Muscle layer of colon (tissue), 2 donors: ENCODE data around the gene NOTCH4.
"Not testable (repeated sequence)": the region's sequence is repeated elsewhere in the genome, so short reads cannot be mapped to it uniquely, and the experiment has no call there.

Source experiments
- H3K27ac ChIP-seq: one replicate; pipeline ENCODE4 v1.7.0; 2013; ENCODE audit warnings: low read depth, mild to moderate bottlenecking, low read length, moderate library complexity
- H3K27me3 ChIP-seq, 2 donors: one replicate each; pipeline ENCODE4 v1.7.0; 2013; ENCODE audit warnings: low read length in 2 of 2, mild to moderate bottlenecking in 2 of 2; ENCODE audit not compliant: insufficient read depth in 2 of 2, control insufficient read depth in 1 of 2
- H3K36me3 ChIP-seq: one replicate; pipeline ENCODE4 v1.7.0; 2013; ENCODE audit warnings: mild to moderate bottlenecking, low read length; ENCODE audit not compliant: insufficient read depth
- H3K4me1 ChIP-seq: one replicate; pipeline ENCODE4 v1.7.0; 2013; ENCODE audit warnings: mild to moderate bottlenecking, low read length; ENCODE audit not compliant: insufficient read depth
- H3K4me3 ChIP-seq, 2 donors: one replicate each; pipeline ENCODE4 v1.7.0; 2013; ENCODE audit warnings: low read length in 2 of 2, low read depth in 1 of 2, mild to moderate bottlenecking in 1 of 2, moderate library complexity in 1 of 2
- H3K9ac ChIP-seq: one replicate; pipeline ENCODE4 v1.7.0; 2013; ENCODE audit warnings: low read length
- H3K9me3 ChIP-seq: one replicate; pipeline ENCODE4 v1.7.0; 2013; ENCODE audit warnings: mild to moderate bottlenecking, low read length
- donor health status: abdominal sarcoma.
- donor health status: Adenocarcinoma of cecum.

Gene NOTCH4

GRCh38 chr6:32244270-32244669 lies 20.4 kb upstream of the NOTCH4 start:
- H3K9me3 ChIP-seq = no peaks in the 10 kb centered on the region
- peak overlapping the region in 1 of 2 donors; percentile 27 for H3K4me3 ChIP-seq
- H3K4me1 ChIP-seq = peaks cover 12% of the 10 kb centered on the region
- H3K27ac ChIP-seq = no peak overlapping the region
- no peaks in the 10 kb centered on the region for H3K36me3 ChIP-seq
- H3K27me3 ChIP-seq = no peaks in the 10 kb centered on the region
- no peak overlapping the region for H3K9ac ChIP-seq

GRCh38 chr6:32242318-32242813 lies 18.5 kb upstream of the NOTCH4 start:
- H3K36me3 ChIP-seq, H3K27me3 ChIP-seq, H3K9ac ChIP-seq, H3K9me3 ChIP-seq, H3K4me1 ChIP-seq, H3K4me3 ChIP-seq, H3K27ac ChIP-seq: not testable (repeated sequence)

- H3K9me3 ChIP-seq = no peaks in the 10 kb centered on the region
- no peaks in the 10 kb centered on the region for H3K36me3 ChIP-seq
- H3K27me3 ChIP-seq = no peaks in the 10 kb centered on the region
- peaks cover 6% of the 10 kb centered on the region for H3K4me1 ChIP-seq
- no peak overlapping the region for H3K9ac ChIP-seq
- H3K4me3 ChIP-seq = no peak overlapping the region
- no peak overlapping the region for H3K27ac ChIP-seq
Observed at GRCh38 chr6:32240686-32241085, 16.8 kb upstream of the NOTCH4 start.

GRCh38 chr6:32239462-32239861 lies 15.6 kb upstream of the NOTCH4 start:
- no peaks in the 10 kb centered on the region for H3K9me3 ChIP-seq
- H3K36me3 ChIP-seq = no peaks in the 10 kb centered on the region
- no peak overlapping the region for H3K27ac ChIP-seq
- H3K9ac ChIP-seq = no peak overlapping the region
- H3K27me3 ChIP-seq = no peaks in the 10 kb centered on the region
- H3K4me1 ChIP-seq = no peaks in the 10 kb centered on the region
- H3K4me3 ChIP-seq = no peak overlapping the region

DNA sequence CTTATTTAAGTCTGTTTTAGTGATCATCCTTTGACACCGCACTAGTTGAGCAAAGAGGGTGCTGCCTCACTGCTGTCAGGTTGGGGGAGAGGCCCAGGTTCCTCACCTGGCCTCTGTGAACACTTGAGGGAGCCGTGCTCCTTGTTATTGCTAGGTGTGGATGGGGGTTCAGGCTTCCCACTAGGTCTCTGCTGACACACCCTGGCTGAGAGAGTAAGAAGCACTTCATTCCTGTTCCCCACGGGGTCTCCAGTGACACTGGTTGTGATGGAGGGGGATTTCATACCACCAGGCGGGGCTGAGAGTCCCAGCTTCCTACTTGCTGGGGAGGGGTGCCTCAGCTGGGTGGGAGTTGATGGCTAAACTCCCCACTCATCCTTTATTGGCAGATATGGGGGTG lies 11.1 kb upstream of the NOTCH4 start:
- Histone ChIP-seq H3K27ac (no peak overlapping the region), H3K36me3 (no peaks in the 10 kb centered on the region), H3K4me3 (no peak overlapping the region), H3K27me3 (no peaks in the 10 kb centered on the region), H3K9ac (no peak overlapping the region), H3K4me1 (no peaks in the 10 kb centered on the region), H3K9me3 (no peaks in the 10 kb centered on the region)

DNA sequence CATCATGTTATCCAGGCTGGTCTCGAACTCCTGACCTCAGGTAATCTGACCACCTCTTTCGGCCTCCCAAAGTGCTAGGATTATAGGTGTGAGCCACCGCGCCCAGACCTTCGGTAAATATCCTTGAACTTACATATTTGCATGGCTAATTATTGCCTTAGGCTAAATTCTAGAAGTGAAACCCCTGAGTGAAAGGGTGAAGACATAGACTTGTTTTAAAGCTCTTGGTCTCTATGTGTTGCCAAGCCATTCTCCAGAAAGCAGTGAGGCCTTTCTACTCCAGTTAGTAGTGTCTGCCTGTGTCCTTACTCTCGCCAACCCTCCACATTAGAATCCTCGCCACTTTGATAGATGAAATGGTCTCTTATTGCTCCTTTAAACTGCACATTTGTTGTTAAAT lies 2.6 kb upstream of the NOTCH4 start:
- no peaks in the 10 kb centered on the region for H3K27me3 ChIP-seq
- no peak overlapping the region for H3K27ac ChIP-seq
- H3K36me3 ChIP-seq = no peaks in the 10 kb centered on the region
- no peak overlapping the region for H3K4me3 ChIP-seq
- H3K9ac ChIP-seq = no peak overlapping the region
- no peaks in the 10 kb centered on the region for H3K4me1 ChIP-seq
- no peaks in the 10 kb centered on the region for H3K9me3 ChIP-seq

- Histone ChIP-seq H3K27me3 (peaks cover 0 to 4% of the 10 kb centered on the region in 2 donors), H3K4me1 (no peaks in the 10 kb centered on the region), H3K27ac (no peak overlapping the region)
Observed at GRCh38 chr6:32224696-32225095, 829 bp upstream of the NOTCH4 start.

DNA sequence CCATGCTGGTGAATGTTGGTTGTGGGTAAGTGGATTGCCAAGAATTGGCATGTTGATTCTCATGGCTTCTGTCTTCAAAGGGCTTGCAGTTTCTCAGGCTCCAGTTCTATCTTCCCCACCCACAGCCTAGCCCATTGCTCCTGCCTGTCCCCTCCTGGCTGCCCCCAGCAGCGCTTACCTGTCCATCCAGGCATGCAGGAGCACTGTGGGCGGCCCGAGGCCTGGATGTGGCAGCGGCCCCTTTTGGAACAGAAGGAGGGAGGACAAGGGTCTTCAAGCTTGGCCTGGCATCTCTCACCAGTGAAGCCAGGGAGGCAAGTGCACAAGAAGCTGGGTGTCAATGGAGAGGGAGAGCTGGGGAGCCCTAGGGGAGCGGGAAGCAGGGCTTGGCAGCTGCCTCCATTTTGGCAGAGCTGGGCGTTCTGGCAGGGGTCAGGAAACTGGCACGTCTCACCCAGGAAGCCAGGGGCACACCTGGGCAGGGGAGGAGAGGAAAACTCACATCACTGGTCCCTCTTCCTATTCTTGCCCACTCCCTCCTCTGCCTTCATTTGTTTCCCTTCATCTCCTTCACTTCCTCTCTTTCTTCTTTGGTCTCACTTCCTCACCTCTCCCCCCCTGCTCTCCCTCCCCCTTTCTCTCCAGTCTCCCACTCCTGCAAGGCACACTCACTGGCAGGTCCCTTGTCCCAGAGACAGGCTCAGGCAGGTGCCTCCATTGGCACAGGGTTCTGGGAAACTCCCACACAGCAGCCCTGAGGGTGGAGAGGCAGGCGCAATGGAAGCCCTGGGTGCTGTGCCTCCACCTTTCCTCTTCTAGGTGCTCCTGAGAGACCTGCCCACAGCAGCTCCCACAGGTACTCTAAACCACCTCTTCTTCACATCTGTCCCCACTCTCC lies 1.3 kb downstream of the NOTCH4 start:
- H3K27me3 ChIP-seq = peaks cover 0 to 4% of the 10 kb centered on the region in 2 donors
- no peak overlapping the region for H3K4me3 ChIP-seq
- H3K9ac ChIP-seq = no peak overlapping the region
- H3K27ac ChIP-seq = no peak overlapping the region
- H3K9me3 ChIP-seq = no peaks in the 10 kb centered on the region
- no peaks in the 10 kb centered on the region for H3K4me1 ChIP-seq
- H3K36me3 ChIP-seq = no peaks in the 10 kb centered on the region

More at GRCh38 chr6:32224696-32225095, 829 bp upstream of the NOTCH4 start:
- no peaks in the 10 kb centered on the region for H3K36me3 ChIP-seq
- H3K9ac ChIP-seq = no peak overlapping the region
- no peak overlapping the region for H3K4me3 ChIP-seq
- no peaks in the 10 kb centered on the region for H3K9me3 ChIP-seq

DNA sequence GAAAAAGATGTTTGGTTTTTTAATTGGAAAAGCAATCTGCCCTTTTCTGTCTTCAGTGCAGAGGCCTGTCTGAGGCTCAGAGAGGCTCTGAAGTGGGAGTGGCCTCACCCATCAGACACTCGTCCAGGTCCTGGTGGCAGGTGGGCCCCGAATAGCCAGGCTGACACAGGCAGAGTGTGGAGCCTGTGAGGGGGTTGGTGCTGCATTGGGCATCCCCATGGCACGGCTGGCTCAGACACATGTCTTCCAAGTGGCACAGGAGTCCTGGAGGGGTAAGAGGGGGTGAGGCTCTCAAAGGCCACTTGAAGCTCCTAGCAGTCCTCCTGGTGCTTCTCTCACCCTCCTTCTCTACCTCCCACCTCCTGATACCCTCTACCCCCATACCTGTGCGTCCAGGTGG lies 3.8 kb downstream of the NOTCH4 start:
- Histone ChIP-seq H3K27me3 (peaks cover 0 to 4% of the 10 kb centered on the region in 2 donors), H3K4me3 (no peak overlapping the region), H3K9me3 (no peaks in the 10 kb centered on the region), H3K9ac (no peak overlapping the region), H3K27ac (no peak overlapping the region), H3K4me1 (no peaks in the 10 kb centered on the region), H3K36me3 (no peaks in the 10 kb centered on the region)

DNA sequence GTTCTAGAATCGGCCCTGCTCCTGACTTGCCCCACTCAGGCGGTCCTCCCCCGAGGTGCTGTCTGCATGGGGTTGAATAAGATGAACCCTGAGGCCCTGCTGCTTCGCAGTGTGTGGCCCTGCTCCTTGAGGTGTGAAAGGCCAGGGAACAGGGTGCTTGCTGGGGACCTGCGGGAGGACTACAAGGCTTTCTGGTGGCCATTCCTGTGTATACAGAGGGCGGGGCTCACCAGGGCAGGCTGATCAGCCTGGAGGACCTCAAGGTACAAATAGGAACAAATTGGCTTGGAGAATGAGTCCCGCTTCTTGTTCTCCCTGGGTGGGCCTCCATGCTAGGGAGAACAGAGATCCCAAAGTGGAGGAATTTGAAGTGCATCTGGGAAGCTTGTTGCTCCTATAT lies 5.7 kb downstream of the NOTCH4 start:
- H3K4me1 ChIP-seq = no peaks in the 10 kb centered on the region
- no peaks in the 10 kb centered on the region for H3K9me3 ChIP-seq
- H3K36me3 ChIP-seq = no peaks in the 10 kb centered on the region
- H3K9ac ChIP-seq = no peak overlapping the region
- H3K4me3 ChIP-seq = no peak overlapping the region
- H3K27ac ChIP-seq = no peak overlapping the region
- peaks cover 0 to 4% of the 10 kb centered on the region in 2 donors for H3K27me3 ChIP-seq

GRCh38 chr6:32216998-32217397 lies 6.9 kb downstream of the NOTCH4 start:
- H3K9me3 ChIP-seq = no peaks in the 10 kb centered on the region
- no peak overlapping the region for H3K27ac ChIP-seq
- H3K4me1 ChIP-seq = no peaks in the 10 kb centered on the region
- no peak overlapping the region for H3K9ac ChIP-seq
- H3K4me3 ChIP-seq = no peak overlapping the region
- no peaks in the 10 kb centered on the region for H3K36me3 ChIP-seq
- peaks cover 0 to 4% of the 10 kb centered on the region in 2 donors for H3K27me3 ChIP-seq

DNA sequence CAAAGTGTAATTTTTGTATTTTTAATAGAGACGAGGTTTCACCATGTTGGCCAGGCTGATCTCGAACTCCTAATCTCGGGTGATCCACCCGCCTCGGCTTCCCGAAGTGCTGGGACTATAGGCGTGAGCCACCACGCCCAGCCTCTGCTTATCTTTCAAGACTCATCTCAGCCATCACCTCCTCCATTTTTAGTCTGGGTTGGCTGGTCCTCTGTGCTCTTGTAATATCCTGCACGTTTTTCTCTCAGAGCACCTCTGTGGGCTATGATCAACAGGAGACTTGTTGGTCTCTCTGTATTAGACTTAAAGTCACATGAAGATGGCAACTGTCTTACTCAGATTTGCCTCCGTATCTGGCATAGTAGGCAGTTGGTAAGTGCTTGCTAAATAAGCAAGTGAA lies 7.6 kb downstream of the NOTCH4 start:
- Histone ChIP-seq H3K9ac (no peak overlapping the region), H3K9me3 (no peaks in the 10 kb centered on the region), H3K36me3 (no peaks in the 10 kb centered on the region), H3K27me3 (peaks cover 0 to 4% of the 10 kb centered on the region in 2 donors), H3K27ac (no peak overlapping the region), H3K4me3 (no peak overlapping the region), H3K4me1 (no peaks in the 10 kb centered on the region)
